Peyer's patch (tissue), 4 donors: ENCODE results near the gene KIAA2012. TPM values are rescaled to one million over a fixed set of nuclear protein-coding genes. Genes with fewer than 3 reads are reported as not detected.

Experiments
- DNase-seq, 3 donors: peaks; one replicate each; pipeline ENCODE4 v3.0.0-alpha.2; 2017 to 2019
- H3K27ac ChIP-seq, 4 donors: fragments of 200-600 bp; sonication (generic); one replicate each; pipeline ENCODE4 v1.5.1; 2016 to 2019
- H3K27me3 ChIP-seq, 2 donors: fragments of 200-600 bp; sonication (generic); one replicate each; pipeline ENCODE4 v1.5.1; 2019
- H3K36me3 ChIP-seq, 3 donors: fragments of 200-600 bp; sonication (generic); one replicate each; pipeline ENCODE4 v1.5.1; 2016 to 2019
- H3K4me1 ChIP-seq, 4 donors: fragments of 200-600 bp; sonication (generic); one replicate each; pipeline ENCODE4 v1.5.1; 2016 to 2019
- H3K4me3 ChIP-seq, 4 donors: fragments of 200-600 bp; sonication (generic); 1 replicate in 3 of 4; 2 replicates in 1 of 4; pipeline ENCODE4 v1.5.1; 2016 to 2019; ENCODE audit warnings: mild to moderate bottlenecking in 1 of 4
- H3K9me3 ChIP-seq, 4 donors: fragments of 200-600 bp; sonication (generic); one replicate each; pipeline ENCODE4 v1.5.1; 2016 to 2019; ENCODE audit warnings: mild to moderate bottlenecking in 1 of 4
- POLR2A ChIP-seq, 2 donors: fragments of 450-650 bp; IDR thresholded peaks; one replicate each; pipeline ENCODE4 v1.5.1; 2017; ENCODE audit warnings: antibody characterized with exemption in 2 of 2, mild to moderate bottlenecking in 2 of 2, moderate library complexity in 2 of 2
- total RNA-seq, 4 donors: library from RNA; depleted of rRNA; stranded (reverse); fragments of >200 nt; gene quantifications; one replicate each; pipeline ENCODE4 v1.1.0, GENCODE V29; 2016
- TF ChIP-seq, protein P1 (sequence below), 6 experiments: fragments of 450-650 bp in 4 of 6; fragments of 200-600 bp in 2 of 6; sonication (generic) in 1 of 6; IDR thresholded peaks; one replicate each; pipeline ENCODE4 v1.5.1; 2017 to 2019; ENCODE audit warnings: antibody characterized with exemption in 6 of 6, mild to moderate bottlenecking in 3 of 6, moderate library complexity in 1 of 6

The KIAA2012 gene
- total RNA-seq, 4 donors from 2014 or later, result 0.27 TPM; not detected in 3

DNA sequence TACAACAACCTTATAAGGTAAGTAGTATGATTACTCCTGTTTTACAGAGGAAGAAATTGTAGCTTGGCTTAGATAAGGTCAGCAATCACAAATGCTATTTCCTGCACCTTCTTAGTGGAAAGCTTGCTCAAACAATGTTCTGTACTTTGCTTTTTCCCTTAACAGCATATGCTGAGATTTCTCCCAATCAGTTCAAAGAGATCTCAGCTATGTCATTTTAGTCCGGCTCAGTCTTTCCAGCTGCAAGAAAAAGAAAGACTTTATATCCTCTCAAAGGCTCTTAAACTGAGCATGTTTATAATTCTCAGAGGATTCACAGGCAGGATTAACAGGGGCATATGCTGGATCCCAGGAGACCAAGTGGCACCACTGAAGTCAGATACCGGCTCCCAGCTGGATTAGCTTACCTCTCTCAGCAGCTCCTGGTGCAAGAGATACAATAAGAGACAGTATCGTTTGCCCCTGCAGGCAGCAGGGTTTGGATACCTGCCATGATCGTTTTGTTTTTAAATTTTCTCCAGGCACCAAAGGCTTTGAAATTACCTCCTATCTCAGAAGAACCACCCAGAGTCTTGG lies 29.5 kb downstream of the KIAA2012 start:
- no peak for TF ChIP-seq POLR2A (IDR thresholded peaks at IDR 0.05)
- TF ChIP-seq, protein P1, sequence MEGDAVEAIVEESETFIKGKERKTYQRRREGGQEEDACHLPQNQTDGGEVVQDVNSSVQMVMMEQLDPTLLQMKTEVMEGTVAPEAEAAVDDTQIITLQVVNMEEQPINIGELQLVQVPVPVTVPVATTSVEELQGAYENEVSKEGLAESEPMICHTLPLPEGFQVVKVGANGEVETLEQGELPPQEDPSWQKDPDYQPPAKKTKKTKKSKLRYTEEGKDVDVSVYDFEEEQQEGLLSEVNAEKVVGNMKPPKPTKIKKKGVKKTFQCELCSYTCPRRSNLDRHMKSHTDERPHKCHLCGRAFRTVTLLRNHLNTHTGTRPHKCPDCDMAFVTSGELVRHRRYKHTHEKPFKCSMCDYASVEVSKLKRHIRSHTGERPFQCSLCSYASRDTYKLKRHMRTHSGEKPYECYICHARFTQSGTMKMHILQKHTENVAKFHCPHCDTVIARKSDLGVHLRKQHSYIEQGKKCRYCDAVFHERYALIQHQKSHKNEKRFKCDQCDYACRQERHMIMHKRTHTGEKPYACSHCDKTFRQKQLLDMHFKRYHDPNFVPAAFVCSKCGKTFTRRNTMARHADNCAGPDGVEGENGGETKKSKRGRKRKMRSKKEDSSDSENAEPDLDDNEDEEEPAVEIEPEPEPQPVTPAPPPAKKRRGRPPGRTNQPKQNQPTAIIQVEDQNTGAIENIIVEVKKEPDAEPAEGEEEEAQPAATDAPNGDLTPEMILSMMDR (IDR thresholded peaks at IDR 0.05), result no peak
- no peak for DNase-seq
- no peaks in the 10 kb centered on the region for H3K27me3 ChIP-seq
- H3K4me3 ChIP-seq, result no peak overlapping the region
- H3K27ac ChIP-seq, result no peak overlapping the region
- no peaks in the 10 kb centered on the region for H3K4me1 ChIP-seq
- no peaks in the 10 kb centered on the region for H3K9me3 ChIP-seq
- H3K36me3 ChIP-seq, result no peaks in the 10 kb centered on the region

GRCh38 chr2:202104286-202104870 lies 31.3 kb downstream of the KIAA2012 start:
- Histone ChIP-seq H3K4me1 (no peaks in the 10 kb centered on the region), H3K36me3 (no peaks in the 10 kb centered on the region), H3K27me3 (no peaks in the 10 kb centered on the region), H3K27ac (no peak overlapping the region), H3K4me3 (no peak overlapping the region), H3K9me3 (no peaks in the 10 kb centered on the region)
- no peak for TF ChIP-seq POLR2A (IDR thresholded peaks at IDR 0.05)
- TF ChIP-seq, protein P1 (IDR thresholded peaks at IDR 0.05), result peak in 4 of 6 experiments; percentile 24 to 49 (median 44)
- DNase-seq, result peak in 2 of 3 donors; percentile 68 to 69

DNA sequence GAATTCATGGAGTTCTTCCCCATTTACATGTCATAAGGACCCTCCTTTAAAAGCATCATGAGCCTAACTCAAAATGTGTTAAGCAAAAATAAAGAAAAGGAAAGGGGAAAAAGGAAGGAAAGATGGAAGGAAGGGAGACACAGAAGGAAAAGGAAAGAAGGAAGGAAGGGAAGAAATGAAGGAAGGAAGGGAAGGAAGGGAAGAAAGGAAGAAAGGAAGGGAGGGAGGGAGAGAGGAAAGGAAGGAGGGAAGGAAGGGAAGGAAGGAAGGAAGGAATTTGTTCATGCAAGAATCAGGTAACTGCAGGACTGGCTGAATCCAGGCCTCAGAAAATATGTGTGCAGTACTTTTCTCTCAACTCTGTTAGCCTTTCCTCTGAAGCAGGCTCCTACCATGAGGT lies 32.0 kb downstream of the KIAA2012 start:
- Histone ChIP-seq H3K9me3 (no peaks in the 10 kb centered on the region), H3K27me3 (no peaks in the 10 kb centered on the region), H3K36me3 (no peaks in the 10 kb centered on the region), H3K4me1 (no peaks in the 10 kb centered on the region), H3K27ac (no peak overlapping the region), H3K4me3 (no peak overlapping the region)
- TF ChIP-seq, protein P1 (IDR thresholded peaks at IDR 0.05), result no peak
- no peak for TF ChIP-seq POLR2A (IDR thresholded peaks at IDR 0.05)
- no peak for DNase-seq

- Histone ChIP-seq H3K27me3 (no peaks in the 10 kb centered on the region), H3K27ac (no peak overlapping the region), H3K4me3 (no peak overlapping the region), H3K4me1 (no peaks in the 10 kb centered on the region), H3K36me3 (no peaks in the 10 kb centered on the region), H3K9me3 (no peaks in the 10 kb centered on the region)
- TF ChIP-seq POLR2A (IDR thresholded peaks at IDR 0.05), result no peak
- TF ChIP-seq, protein P1 (IDR thresholded peaks at IDR 0.05), result no peak
- DNase-seq, result no peak
Observed at GRCh38 chr2:202108345-202108744, 35.3 kb downstream of the KIAA2012 start.

DNA sequence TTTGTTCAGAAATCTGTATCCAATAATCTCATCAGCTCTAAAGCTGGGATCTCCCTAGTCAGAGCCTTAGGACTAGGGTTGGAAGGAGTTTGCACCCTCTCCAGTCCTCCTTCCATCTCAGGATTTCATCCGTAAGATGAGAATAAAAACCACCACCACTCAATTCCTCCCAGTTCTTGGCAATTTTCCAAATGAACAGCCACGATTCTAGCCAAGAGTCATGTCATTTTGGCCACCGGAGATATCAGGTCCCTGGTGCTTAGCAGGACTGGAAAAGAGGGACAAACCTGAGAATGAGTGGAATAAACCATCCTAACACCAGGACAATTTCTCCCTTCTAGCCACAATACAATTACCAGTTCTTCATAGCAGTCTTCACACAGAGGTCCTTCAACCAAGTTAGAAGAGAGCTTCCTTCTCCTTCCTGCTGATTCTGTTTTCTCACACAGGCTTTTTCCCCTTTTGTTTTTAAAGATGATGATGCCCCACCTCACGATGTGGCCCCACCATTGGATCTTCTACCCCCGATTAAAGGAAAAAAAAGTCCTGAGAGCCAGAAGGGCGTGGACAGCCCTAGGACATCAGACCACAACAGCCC lies 36.2 kb downstream of the KIAA2012 start:
- H3K27ac ChIP-seq, result no peak overlapping the region
- no peaks in the 10 kb centered on the region for H3K9me3 ChIP-seq
- no peak for DNase-seq
- no peak for TF ChIP-seq POLR2A (IDR thresholded peaks at IDR 0.05)
- TF ChIP-seq, protein P1 (IDR thresholded peaks at IDR 0.05), result no peak
- H3K4me1 ChIP-seq, result no peaks in the 10 kb centered on the region
- no peak overlapping the region for H3K4me3 ChIP-seq
- no peaks in the 10 kb centered on the region for H3K27me3 ChIP-seq
- H3K36me3 ChIP-seq, result no peaks in the 10 kb centered on the region
